HEK293 (cell line): ENCODE measurements around the gene C19orf53.

Experiments
- CTCF ChIA-PET: fragments of 350-600 bp; formaldehyde crosslinking; extraction: SDS; loops from one replicate; lab custom pipeline; 2021; ENCODE audit warnings: antibody characterized with exemption; lab: Yijun Ruan, JAX
- POLR2A ChIA-PET: fragments of 300-600 bp; formaldehyde crosslinking; extraction: SDS; loops from one replicate; lab custom pipeline; 2020; ENCODE audit warnings: antibody characterized with exemption, inconsistent platforms; lab: Yijun Ruan, JAX
- H3K27ac ChIP-seq: fragments of 200-500 bp; sonication (Bioruptor generic); 2 replicates; pipeline ENCODE4 v1.5.1; 2014; ENCODE audit warnings: low read depth, low read length, control low read depth, inconsistent platforms; ENCODE audit errors: extremely low read depth
- H3K36me3 ChIP-seq, 2 experiments: fragments of 200-500 bp in 1 of 2; sonication (Bioruptor generic) in 1 of 2; 1 replicate in 1 of 2; 2 replicates in 1 of 2; pipeline ENCODE4 v1.5.1; 2014 to 2017; ENCODE audit warnings: inconsistent platforms in 2 of 2, low read length in 2 of 2; ENCODE audit not compliant: control insufficient read depth in 2 of 2, insufficient read depth in 1 of 2
- H3K4me1 ChIP-seq: fragments of 200-500 bp; sonication (Bioruptor generic); 2 replicates; pipeline ENCODE4 v1.5.1; 2014; ENCODE audit warnings: mild to moderate bottlenecking, low read length, inconsistent platforms; ENCODE audit not compliant: control insufficient read depth, insufficient read depth
- H3K4me3 ChIP-seq: 2 replicates; pipeline ENCODE4 v1.5.1; 2011; ENCODE audit warnings: low read depth, mild to moderate bottlenecking, control low read depth, low read length, moderate library complexity
- H3K9me3 ChIP-seq: fragments of 200-500 bp; sonication (Bioruptor generic); 2 replicates; pipeline ENCODE4 v1.5.1; 2014; ENCODE audit warnings: low read depth, low read length, inconsistent platforms; ENCODE audit not compliant: control insufficient read depth, insufficient read depth
- GLIS2 ChIP-seq: fragments of 450-650 bp; formaldehyde crosslinking; IDR thresholded peaks from 2 replicates; pipeline ENCODE4 v1.5.1; 2016; ENCODE audit warnings: missing biosample characterization, missing genetic modification characterization
- REST ChIP-seq: fragments of 450-650 bp; formaldehyde crosslinking; IDR thresholded peaks from 2 replicates; pipeline ENCODE4 v1.5.1; 2016; ENCODE audit warnings: missing biosample characterization, missing genetic modification characterization
- ZFP41 ChIP-seq: fragments of 450-650 bp; formaldehyde crosslinking; IDR thresholded peaks from 2 replicates; pipeline ENCODE4 v1.5.1; 2016; ENCODE audit warnings: missing biosample characterization, missing genetic modification characterization, borderline replicate concordance
- ZNF121 ChIP-seq: fragments of 450-650 bp; formaldehyde crosslinking; IDR thresholded peaks from 2 replicates; pipeline ENCODE4 v1.5.1; 2016; ENCODE audit warnings: missing biosample characterization, missing genetic modification characterization
- ZNF133 ChIP-seq: fragments of 450-650 bp; formaldehyde crosslinking; IDR thresholded peaks from 2 replicates; pipeline ENCODE4 v1.5.1; 2016; ENCODE audit warnings: missing biosample characterization, missing genetic modification characterization
- ZNF404 ChIP-seq: fragments of 450-650 bp; formaldehyde crosslinking; IDR thresholded peaks from 2 replicates; pipeline ENCODE4 v1.5.1; 2017; ENCODE audit warnings: missing biosample characterization, missing genetic modification characterization
- ZNF623 ChIP-seq: fragments of 450-650 bp; formaldehyde crosslinking; IDR thresholded peaks from 2 replicates; pipeline ENCODE4 v1.5.1; 2016; ENCODE audit warnings: missing biosample characterization, missing genetic modification characterization
- ZNF768 ChIP-seq: fragments of 450-650 bp; formaldehyde crosslinking; IDR thresholded peaks from 2 replicates; pipeline ENCODE4 v1.5.1; 2018; ENCODE audit warnings: missing biosample characterization, mild to moderate bottlenecking, missing genetic modification characterization
- TF ChIP-seq, protein P1 (sequence below): fragments of 450-650 bp; formaldehyde crosslinking; IDR thresholded peaks from 2 replicates; pipeline ENCODE4 v1.5.1; 2016; ENCODE audit warnings: missing biosample characterization, missing genetic modification characterization, low read depth

Gene C19orf53

GRCh38 chr19:13761423-13761822 lies 12.8 kb upstream of the C19orf53 start:
- Histone ChIP-seq H3K9me3 (no peaks in the 10 kb centered on the region), H3K4me3 (no peak overlapping the region), H3K4me1 (no peaks in the 10 kb centered on the region), H3K36me3 (peaks cover 30 to 71% of the 10 kb centered on the region in 2 experiments; a peak in 2 of 3 replicates)
- CTCF ChIA-PET: interaction anchor here (0.6 kb wide), 1 partner anchor 15 kb away, joined by 3 read pairs; no protein-coding TSS in a partner anchor
- POLR2A ChIA-PET: interaction anchor here (1.5 kb wide), 1 partner anchor 14 kb away, joined by 6 read pairs; a partner anchor contains a TSS
- TF ChIP-seq, protein P1, sequence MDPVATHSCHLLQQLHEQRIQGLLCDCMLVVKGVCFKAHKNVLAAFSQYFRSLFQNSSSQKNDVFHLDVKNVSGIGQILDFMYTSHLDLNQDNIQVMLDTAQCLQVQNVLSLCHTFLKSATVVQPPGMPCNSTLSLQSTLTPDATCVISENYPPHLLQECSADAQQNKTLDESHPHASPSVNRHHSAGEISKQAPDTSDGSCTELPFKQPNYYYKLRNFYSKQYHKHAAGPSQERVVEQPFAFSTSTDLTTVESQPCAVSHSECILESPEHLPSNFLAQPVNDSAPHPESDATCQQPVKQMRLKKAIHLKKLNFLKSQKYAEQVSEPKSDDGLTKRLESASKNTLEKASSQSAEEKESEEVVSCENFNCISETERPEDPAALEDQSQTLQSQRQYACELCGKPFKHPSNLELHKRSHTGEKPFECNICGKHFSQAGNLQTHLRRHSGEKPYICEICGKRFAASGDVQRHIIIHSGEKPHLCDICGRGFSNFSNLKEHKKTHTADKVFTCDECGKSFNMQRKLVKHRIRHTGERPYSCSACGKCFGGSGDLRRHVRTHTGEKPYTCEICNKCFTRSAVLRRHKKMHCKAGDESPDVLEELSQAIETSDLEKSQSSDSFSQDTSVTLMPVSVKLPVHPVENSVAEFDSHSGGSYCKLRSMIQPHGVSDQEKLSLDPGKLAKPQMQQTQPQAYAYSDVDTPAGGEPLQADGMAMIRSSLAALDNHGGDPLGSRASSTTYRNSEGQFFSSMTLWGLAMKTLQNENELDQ (tag by site-specific recombination): no peak
- TF ChIP-seq ZNF121 (tag by site-specific recombination): peak; percentile 92
- TF ChIP-seq, all 188 proteins: peak for 1
- no peak overlapping the region for H3K27ac ChIP-seq

DNA sequence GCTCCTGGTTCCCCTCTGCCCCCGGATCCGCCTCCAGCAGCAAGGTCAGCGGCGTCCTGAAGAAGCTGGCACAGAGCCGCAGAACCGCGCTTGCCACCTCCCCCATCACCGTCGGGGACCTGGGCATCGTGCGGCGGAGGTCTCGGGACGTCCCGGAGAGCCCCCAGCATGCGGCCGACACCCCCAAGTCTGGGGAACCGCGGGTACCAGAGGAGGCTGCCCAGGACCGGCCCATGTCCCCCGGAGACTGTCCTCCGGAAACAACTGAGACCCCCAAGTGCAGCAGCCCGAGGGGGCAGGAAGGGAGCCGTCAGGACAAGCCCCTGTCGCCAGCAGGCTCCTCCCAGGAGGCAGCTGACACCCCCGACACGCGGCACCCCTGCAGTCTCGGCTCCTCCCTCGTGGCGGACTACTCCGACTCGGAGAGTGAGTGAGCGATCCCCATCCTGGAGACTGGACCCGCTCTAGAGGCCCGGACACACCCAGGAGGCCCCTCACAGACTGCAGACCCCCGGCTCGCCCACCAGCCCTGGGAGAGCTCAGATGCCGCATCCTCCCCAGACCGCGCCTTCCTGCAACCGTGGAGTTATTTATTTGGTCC lies 11.5 kb upstream of the C19orf53 start:
- Histone ChIP-seq H3K9me3 (no peaks in the 10 kb centered on the region), H3K4me1 (no peaks in the 10 kb centered on the region), H3K36me3 (peaks cover 25 to 63% of the 10 kb centered on the region in 2 experiments; a peak in 2 of 3 replicates)
- CTCF ChIA-PET: no interaction called here
- TF ChIP-seq REST (tag by site-specific recombination) (no peak), GLIS2 (tag by site-specific recombination) (0 out of 2 replicates have a peak, but pooled peaks have one; percentile 28)
- TF ChIP-seq, all 188 proteins: peak for 1
- no peak overlapping the region for H3K27ac ChIP-seq
- no peak overlapping the region for H3K4me3 ChIP-seq
- POLR2A ChIA-PET: interaction anchor here (0.6 to 1.5 kb wide), 2 partner anchors 15 to 829 kb away, joined by 4 to 6 read pairs; partner anchors contain the start of gene FARSA

DNA sequence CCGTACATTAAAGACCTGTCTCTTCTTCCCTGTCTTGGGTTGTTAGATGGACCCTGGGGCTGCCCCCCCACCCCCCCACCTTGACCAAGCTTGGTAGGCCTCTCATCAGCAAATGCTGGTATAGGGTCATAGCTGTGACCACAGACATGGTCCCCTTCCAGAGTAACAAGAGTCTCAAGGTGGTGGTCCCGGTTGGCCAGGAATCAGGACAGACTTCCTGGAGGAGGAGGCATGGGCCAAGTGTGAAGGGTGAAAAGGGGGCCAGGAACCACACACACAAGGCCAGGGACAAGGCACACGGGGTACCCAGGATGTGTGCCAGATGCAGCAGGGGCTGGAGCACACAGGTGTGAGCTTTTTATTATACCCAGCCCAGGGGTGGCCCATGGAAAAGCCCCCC lies 11.0 kb upstream of the C19orf53 start:
- ChIA-PET CTCF (no interaction called here), POLR2A (interaction anchor here (0.5 to 1.5 kb wide), 3 partner anchors 14 to 961 kb away, joined by 3 to 4 read pairs (median 4); partner anchors contain the start of genes FARSA and THSD8)
- Histone ChIP-seq H3K36me3 (peaks cover 25 to 63% of the 10 kb centered on the region in 2 experiments; a peak in 2 of 3 replicates), H3K4me1 (no peaks in the 10 kb centered on the region), H3K9me3 (no peaks in the 10 kb centered on the region), H3K27ac (no peak overlapping the region), H3K4me3 (no peak overlapping the region)
- TF ChIP-seq ZNF133 (tag by site-specific recombination) (no peak), ZNF768 (tag by site-specific recombination) (no peak), ZNF623 (tag by site-specific recombination) (no peak), ZFP41 (tag by site-specific recombination) (no peak), ZNF404 (tag by site-specific recombination) (no peak)
- TF ChIP-seq, all 188 proteins: peak for 0
